Measurements from ENCODE around the gene COL25A1.

Gene COL25A1

DNA sequence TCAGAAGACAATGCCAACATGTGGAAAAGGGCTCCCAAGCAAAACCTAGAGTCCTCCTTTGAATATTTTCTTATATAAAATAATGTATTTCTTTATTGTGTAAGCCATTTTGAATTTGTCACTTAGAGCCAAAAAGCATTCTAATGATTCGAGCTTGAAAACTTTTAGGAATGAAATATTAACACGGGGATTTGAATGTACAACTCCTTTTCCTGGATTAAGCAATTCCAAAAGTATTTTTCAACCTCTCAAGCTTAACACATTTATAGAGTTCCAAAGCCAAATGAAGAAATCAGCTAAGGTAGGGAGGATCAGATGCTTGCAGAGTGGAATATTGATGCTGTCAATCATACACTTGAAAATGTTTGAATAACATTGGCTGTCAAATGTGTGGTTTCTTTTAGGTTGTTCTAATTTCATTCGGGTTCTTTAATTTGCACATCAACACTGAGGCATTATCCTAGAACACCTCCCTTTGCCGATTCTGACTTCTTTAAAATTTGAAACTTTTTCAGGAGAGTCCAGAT, 472.4 kb downstream of the COL25A1 start:
- no peak for DNase-seq (ENCODE audit: low spot score)
- in situ Hi-C loops (cut with MboI; ENCODE audit: low sequenced_read_pairs, unreplicated experiment): loop anchor here (25.0 kb wide), 2 partner anchors 457 to 582 kb away; no protein-coding TSS in a partner anchor
- TF ChIP-seq, protein P1, sequence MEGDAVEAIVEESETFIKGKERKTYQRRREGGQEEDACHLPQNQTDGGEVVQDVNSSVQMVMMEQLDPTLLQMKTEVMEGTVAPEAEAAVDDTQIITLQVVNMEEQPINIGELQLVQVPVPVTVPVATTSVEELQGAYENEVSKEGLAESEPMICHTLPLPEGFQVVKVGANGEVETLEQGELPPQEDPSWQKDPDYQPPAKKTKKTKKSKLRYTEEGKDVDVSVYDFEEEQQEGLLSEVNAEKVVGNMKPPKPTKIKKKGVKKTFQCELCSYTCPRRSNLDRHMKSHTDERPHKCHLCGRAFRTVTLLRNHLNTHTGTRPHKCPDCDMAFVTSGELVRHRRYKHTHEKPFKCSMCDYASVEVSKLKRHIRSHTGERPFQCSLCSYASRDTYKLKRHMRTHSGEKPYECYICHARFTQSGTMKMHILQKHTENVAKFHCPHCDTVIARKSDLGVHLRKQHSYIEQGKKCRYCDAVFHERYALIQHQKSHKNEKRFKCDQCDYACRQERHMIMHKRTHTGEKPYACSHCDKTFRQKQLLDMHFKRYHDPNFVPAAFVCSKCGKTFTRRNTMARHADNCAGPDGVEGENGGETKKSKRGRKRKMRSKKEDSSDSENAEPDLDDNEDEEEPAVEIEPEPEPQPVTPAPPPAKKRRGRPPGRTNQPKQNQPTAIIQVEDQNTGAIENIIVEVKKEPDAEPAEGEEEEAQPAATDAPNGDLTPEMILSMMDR (IDR thresholded peaks at IDR 0.05; ENCODE audit: borderline replicate concordance, control extremely low read depth, extremely low read depth, insufficient read depth, missing control alignments): no peak

DNA sequence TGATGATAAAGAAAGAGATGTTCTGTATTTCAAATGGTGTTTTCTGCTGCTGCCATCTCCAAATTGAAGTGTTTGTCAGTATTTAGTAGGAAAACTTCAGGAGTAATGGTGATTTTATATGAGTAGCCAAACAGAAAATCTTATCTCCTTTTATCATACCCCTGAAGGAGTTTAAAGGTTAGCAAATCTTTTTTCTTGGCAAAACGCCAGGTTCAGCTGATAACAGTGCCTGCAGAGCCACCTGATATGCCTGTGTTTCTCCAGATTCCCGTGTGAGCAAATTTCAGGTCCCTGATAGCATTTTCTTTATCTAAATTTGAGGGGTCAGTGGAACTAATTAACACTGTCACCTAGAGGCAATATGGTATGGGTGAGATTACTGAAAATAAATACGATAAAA, 473.8 kb downstream of the COL25A1 start:
- TF ChIP-seq, protein P1 (IDR thresholded peaks at IDR 0.05; ENCODE audit: borderline replicate concordance, control extremely low read depth, extremely low read depth, insufficient read depth, missing control alignments): no peak
- in situ Hi-C loops (cut with MboI; ENCODE audit: low sequenced_read_pairs, unreplicated experiment): loop anchor here (25.0 kb wide), 2 partner anchors 459 to 584 kb away; no protein-coding TSS in a partner anchor
- no peak for DNase-seq (ENCODE audit: low spot score)

DNA sequence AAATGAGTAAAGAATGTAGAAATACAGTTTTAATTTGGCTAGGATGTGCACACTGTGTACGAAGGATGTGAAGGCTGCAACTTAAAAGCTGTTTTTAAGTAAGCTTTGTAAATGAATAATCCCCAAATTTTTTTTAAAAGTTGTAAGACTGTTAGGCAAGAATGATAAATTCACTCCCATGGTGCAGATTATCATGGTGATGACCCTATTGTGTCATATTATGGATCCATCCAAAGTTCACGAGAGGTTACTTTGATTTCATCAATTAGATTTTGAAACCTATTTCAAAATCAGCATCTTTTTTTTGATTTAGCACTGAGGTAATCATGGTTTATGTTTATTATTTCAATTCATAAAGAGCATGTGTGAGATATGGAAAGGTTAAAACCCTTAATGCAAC, 476.7 kb downstream of the COL25A1 start:
- TF ChIP-seq, protein P1 (IDR thresholded peaks at IDR 0.05; ENCODE audit: borderline replicate concordance, control extremely low read depth, extremely low read depth, insufficient read depth, missing control alignments): no peak
- no peak for DNase-seq (ENCODE audit: low spot score)
- in situ Hi-C loops (cut with MboI; ENCODE audit: low sequenced_read_pairs, unreplicated experiment): loop anchor here (25.0 kb wide), 2 partner anchors 462 to 587 kb away; no protein-coding TSS in a partner anchor

DNA sequence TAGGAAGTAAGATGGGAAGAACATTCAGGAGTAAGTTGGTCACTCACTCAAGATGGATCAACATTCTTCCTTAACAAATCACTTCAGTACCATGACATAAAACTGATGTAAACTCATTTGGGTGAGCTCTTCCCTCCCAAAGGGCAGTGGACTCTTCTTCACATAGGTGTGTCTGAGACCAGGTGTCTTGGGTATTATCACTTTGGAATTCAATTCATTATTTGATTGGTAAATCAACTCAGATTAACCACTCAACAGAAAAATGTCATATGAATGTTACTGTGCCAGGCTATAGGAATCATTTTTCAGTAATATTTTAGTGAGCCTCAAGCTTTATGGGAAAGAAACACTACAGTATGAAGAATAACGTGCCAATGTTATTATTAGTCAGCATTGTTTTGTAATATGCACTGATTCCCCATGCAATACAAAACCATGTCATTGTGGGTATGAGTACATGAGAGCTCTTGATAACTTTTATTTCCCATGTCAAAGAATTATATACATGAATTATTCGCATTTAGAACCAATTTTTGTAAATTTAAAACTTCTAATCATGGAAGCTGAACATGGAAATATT, 481.0 kb downstream of the COL25A1 start:
- in situ Hi-C loops (cut with MboI; ENCODE audit: low sequenced_read_pairs, unreplicated experiment): no loop called here
- TF ChIP-seq, protein P1 (IDR thresholded peaks at IDR 0.05; ENCODE audit: borderline replicate concordance, control extremely low read depth, extremely low read depth, insufficient read depth, missing control alignments): no peak
- DNase-seq (ENCODE audit: low spot score): no peak

DNA sequence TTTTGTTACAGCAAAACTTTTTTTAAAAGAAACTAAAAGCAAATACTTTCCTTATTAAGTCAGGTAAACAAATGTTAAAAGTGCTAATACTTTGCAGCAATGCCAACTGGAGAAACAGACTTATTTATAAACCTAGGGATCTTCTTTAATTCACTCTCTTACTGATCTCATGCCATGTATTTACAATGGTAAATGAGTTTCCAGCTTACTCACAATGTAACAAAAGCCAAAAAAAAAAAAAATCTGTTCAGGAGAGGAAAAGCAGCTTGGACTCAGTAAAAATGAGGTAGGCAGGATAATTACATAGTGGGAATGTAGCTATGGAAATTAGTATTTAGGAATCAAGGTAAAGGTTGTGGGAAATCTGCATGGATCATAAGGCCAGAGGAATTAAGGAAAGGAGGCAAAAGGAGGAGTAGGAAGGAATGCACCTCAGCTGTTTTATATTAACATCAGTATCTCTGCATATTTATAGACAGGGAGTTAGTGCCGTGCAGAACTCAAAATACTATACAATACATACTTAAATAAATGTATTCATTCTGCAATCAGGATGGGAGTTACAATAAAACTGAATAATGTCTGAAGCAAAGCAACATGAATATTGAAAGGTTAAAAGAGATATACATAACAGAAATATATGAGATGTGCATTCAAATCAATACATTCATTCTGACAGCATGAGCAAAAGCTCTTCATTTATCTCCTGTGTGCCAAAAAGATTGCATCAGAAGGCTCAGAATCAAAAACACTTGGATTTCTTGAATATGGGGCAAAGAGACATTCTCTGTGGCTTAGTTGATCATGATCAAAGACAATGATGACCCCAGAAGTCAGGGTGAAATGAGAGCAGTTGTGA, 481.7 kb downstream of the COL25A1 start:
- TF ChIP-seq, protein P1 (IDR thresholded peaks at IDR 0.05; ENCODE audit: borderline replicate concordance, control extremely low read depth, extremely low read depth, insufficient read depth, missing control alignments): no peak
- in situ Hi-C loops (cut with MboI; ENCODE audit: low sequenced_read_pairs, unreplicated experiment): no loop called here
- no peak for DNase-seq (ENCODE audit: low spot score)

DNA sequence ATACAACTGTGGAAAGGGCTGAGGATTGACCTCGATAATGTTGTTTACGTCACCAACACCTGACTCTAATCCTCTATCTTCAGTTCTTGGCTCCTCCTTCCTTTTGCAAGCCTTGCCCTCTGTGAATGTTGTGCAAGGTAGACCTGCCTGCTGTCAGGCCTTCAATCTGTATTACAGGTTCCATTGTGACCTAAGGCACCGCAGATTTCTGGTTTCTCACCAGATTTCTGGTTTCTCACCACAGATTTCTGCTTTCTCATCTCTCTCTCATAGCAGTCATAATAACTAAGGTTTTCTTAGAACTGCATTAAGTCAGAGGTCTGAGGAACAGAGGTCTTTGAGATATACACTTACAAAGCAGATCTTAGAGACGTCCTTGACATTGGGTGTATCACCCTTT, 488.1 kb downstream of the COL25A1 start:
- in situ Hi-C loops (cut with MboI; ENCODE audit: low sequenced_read_pairs, unreplicated experiment): no loop called here
- no peak for DNase-seq (ENCODE audit: low spot score)
- TF ChIP-seq, protein P1 (IDR thresholded peaks at IDR 0.05; ENCODE audit: borderline replicate concordance, control extremely low read depth, extremely low read depth, insufficient read depth, missing control alignments): no peak

Measured in GM13976 (cell line).